Bronchial epithelial cell (primary cell): ENCODE data around the gene FCRL2. TPM values are rescaled to one million over a fixed set of nuclear protein-coding genes. Genes with fewer than 3 reads are reported as not detected.
A peak's percentile ranks its signal among the peaks of the same experiment; 100 is the strongest.

ENCODE experiments used
- DNase-seq: peaks from one replicate; pipeline ENCODE4 v3.0.0-alpha.2; 2010; ENCODE audit warnings: low read depth
- FAIRE-seq: peaks from 2 replicates; lab custom pipeline; 2011; peaks lifted over from hg19 to GRCh38; lab: Jason Lieb, UNC
- H3K27me3 ChIP-seq: 2 replicates; pipeline ENCODE4 v1.5.1; 2011; ENCODE audit warnings: low read length; ENCODE audit not compliant: control insufficient read depth, insufficient read depth
- H3K36me3 ChIP-seq: 2 replicates; pipeline ENCODE4 v1.5.1; 2011; ENCODE audit warnings: low read length; ENCODE audit not compliant: control insufficient read depth, insufficient read depth
- H3K4me3 ChIP-seq: 2 replicates; pipeline ENCODE4 v1.5.1; 2011; ENCODE audit warnings: mild to moderate bottlenecking, low read depth, low read length, control low read depth
- total RNA-seq: library from RNA; depleted of rRNA; stranded (reverse); fragments of >200 nt; gene quantifications from 2 replicates; pipeline ENCODE4 v1.2.1, GENCODE V29; 2014
- TF ChIP-seq, protein P1 (sequence below): IDR thresholded peaks from 2 replicates; pipeline ENCODE4 v1.5.1; 2011; ENCODE audit warnings: mild to moderate bottlenecking, moderate library complexity, low read length, control low read depth, inconsistent platforms; ENCODE audit not compliant: insufficient read depth, severe bottlenecking

FCRL2 gene
- total RNA-seq, 1 donor from 2014 or later, result not detected

DNA sequence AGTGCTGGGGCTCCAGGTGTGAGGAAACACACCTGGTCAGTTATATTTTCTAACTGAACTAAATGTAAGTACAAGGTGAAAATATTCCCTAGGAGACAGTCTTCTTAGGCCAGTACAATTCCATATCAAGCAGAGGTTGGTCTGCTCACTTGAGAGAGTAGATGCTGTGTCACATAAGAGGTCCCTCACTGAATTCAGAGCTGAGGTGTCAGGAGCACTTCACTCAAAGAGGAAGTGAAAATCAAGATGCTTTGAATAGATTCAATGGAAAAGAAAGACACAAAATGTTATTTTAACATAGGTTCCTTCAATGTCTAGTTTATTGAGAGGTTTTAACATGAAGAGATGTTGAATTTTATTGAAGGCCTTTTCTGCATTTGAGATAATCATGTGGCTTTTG, 72.1 kb downstream of the FCRL2 start:
- no peak overlapping the region for H3K4me3 ChIP-seq
- no peak for FAIRE-seq

DNA sequence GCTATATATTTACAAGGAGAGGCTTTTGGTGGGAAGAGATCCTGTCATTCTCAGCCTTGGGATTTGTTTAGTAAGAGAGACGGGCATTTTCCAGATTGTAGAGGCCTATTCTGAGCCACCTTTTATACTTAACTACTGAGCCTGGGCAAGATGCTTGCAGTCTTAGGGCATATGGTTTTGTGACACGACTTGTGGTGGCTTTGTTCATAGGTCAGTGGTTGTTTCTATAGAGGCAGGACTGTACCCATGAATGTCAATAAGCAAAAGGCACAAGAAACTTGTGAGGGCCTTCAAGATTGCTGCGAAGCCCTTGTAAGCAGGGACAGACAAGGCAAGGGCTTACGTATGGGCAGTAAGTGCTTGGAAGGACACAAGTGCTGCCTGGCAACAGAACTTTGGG, 73.0 kb downstream of the FCRL2 start:
- H3K27me3 ChIP-seq, result no peaks in the 10 kb centered on the region
- no peaks in the 10 kb centered on the region for H3K36me3 ChIP-seq
- no peak overlapping the region for H3K4me3 ChIP-seq
- TF ChIP-seq, protein P1, sequence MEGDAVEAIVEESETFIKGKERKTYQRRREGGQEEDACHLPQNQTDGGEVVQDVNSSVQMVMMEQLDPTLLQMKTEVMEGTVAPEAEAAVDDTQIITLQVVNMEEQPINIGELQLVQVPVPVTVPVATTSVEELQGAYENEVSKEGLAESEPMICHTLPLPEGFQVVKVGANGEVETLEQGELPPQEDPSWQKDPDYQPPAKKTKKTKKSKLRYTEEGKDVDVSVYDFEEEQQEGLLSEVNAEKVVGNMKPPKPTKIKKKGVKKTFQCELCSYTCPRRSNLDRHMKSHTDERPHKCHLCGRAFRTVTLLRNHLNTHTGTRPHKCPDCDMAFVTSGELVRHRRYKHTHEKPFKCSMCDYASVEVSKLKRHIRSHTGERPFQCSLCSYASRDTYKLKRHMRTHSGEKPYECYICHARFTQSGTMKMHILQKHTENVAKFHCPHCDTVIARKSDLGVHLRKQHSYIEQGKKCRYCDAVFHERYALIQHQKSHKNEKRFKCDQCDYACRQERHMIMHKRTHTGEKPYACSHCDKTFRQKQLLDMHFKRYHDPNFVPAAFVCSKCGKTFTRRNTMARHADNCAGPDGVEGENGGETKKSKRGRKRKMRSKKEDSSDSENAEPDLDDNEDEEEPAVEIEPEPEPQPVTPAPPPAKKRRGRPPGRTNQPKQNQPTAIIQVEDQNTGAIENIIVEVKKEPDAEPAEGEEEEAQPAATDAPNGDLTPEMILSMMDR, result no peak
- DNase-seq (no peak), FAIRE-seq (no peak)

More for the DNA sequence above, 72.1 kb downstream of the FCRL2 start:
- H3K27me3 ChIP-seq, result no peaks in the 10 kb centered on the region
- DNase-seq, result no peak
- TF ChIP-seq, protein P1, result no peak
- H3K36me3 ChIP-seq, result no peaks in the 10 kb centered on the region

GRCh38 chr1:157702308-157702825, 74.6 kb downstream of the FCRL2 start:
- TF ChIP-seq, protein P1, result no peak
- no peak overlapping the region for H3K4me3 ChIP-seq
- DNase-seq, result no peak
- no peaks in the 10 kb centered on the region for H3K36me3 ChIP-seq
- FAIRE-seq, result no peak
- no peaks in the 10 kb centered on the region for H3K27me3 ChIP-seq

DNA sequence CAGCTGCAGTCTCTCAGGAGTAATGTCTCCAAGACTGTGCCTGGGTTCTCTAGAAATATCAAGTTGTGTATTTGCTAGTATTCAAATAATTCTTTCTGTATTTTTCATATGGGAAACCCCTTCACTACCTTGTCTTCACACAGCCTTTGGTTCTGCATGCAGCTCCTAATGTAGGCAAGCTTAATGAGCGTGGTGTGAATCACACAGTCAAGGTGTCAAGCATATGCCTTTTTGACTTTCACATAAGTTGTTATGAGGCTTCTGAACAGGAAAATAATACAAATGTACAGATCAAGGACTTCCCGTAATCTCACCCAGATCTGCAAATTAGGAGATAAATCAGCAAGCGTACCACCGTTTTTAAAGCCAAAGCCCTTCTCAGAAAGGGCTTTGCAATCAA, 76.2 kb downstream of the FCRL2 start, which contains the start of gene FCRL3:
Gene FCRL3, minus strand, starts transcription at position 38 of the 400 bp plus-strand sequence. CDS start 280 bp downstream, outside the sequence.
- DNase-seq (no peak), FAIRE-seq (no peak)
- H3K36me3 ChIP-seq, result no peaks in the 10 kb centered on the region
- H3K4me3 ChIP-seq, result no peak within 1 kb of the TSS
- no peaks in the 10 kb centered on the region for H3K27me3 ChIP-seq
- TF ChIP-seq, protein P1, result no peak

- H3K36me3 ChIP-seq, result no peaks in the 10 kb centered on the region
- no peak overlapping the region for H3K4me3 ChIP-seq
- DNase-seq (no peak), FAIRE-seq (no peak)
- H3K27me3 ChIP-seq, result no peaks in the 10 kb centered on the region
- TF ChIP-seq, protein P1, result no peak
Observed at GRCh38 chr1:157700305-157700704, 76.6 kb downstream of the FCRL2 start.

DNA sequence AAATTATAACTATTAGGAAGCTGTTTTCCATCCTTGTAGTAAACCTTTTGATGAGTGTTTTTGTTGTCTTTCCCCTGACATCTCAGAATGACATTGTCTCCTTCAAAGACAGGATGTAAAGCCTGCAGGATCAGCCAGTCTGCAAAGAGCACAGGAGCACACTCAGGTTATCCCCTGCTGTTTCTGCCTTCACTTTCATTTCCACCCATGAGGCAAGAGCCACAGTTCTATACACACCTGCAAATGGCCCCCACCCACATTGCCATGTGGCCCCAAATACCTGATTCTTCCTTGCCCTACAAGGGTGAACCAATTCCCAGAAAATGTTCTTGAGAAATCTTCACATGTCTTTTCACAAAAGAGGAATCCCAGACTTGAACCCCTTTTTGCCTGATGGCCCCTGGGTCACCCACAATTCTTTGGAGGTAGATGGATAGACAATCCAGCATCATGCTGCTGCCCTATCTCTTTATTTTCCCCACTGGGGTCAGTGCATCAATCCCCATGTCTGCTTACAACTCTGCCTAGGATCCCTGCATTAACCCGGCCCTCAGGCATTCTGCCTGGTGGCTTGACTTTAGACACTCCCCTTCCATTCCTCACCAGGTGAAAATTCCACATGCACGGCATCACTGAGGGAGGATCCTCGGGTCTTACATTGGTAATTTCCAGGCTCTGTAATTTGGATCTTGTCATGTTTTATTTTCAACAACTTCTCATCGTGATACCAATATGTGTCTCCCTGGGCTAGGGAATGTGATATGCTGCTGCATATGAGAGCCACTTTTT, 79.0 kb downstream of the FCRL2 start:
- TF ChIP-seq, protein P1, result no peak
- FAIRE-seq, result no peak
- DNase-seq, result peak; percentile 1
- Histone ChIP-seq H3K36me3 (no peaks in the 10 kb centered on the region), H3K4me3 (no peak overlapping the region), H3K27me3 (no peaks in the 10 kb centered on the region)
